Skeletal muscle tissue (tissue), 4 donors: ENCODE data around the gene CT47B1. TPM values are rescaled to one million over a fixed set of nuclear protein-coding genes. Genes with fewer than 3 reads are reported as not detected.
"Not testable (repeated sequence)": the region's sequence is repeated elsewhere in the genome, so short reads cannot be mapped to it uniquely, and the experiment has no call there.

ENCODE experiments used
- H3K27ac ChIP-seq: one replicate; pipeline ENCODE4 v1.7.0; 2013; ENCODE audit warnings: mild to moderate bottlenecking, low read depth, low read length, inconsistent platforms
- H3K27me3 ChIP-seq, 3 donors: one replicate each; pipeline ENCODE4 v1.7.0; 2013; ENCODE audit warnings: low read length in 3 of 3; ENCODE audit not compliant: control insufficient read depth in 3 of 3, insufficient read depth in 3 of 3
- H3K36me3 ChIP-seq, 3 donors: one replicate each; pipeline ENCODE4 v1.7.0; 2013; ENCODE audit warnings: low read length in 3 of 3; ENCODE audit not compliant: control insufficient read depth in 3 of 3, insufficient read depth in 3 of 3
- H3K4me1 ChIP-seq, 3 donors: one replicate each; pipeline ENCODE4 v1.7.0; 2013; ENCODE audit warnings: low read length in 3 of 3, mild to moderate bottlenecking in 3 of 3; ENCODE audit not compliant: control insufficient read depth in 3 of 3, insufficient read depth in 3 of 3
- H3K4me3 ChIP-seq, 3 donors: one replicate each; pipeline ENCODE4 v1.7.0; 2013; ENCODE audit warnings: low read length in 3 of 3
- H3K9ac ChIP-seq, 3 donors: one replicate each; pipeline ENCODE4 v1.7.0; 2013; ENCODE audit warnings: low read length in 3 of 3, mild to moderate bottlenecking in 3 of 3, moderate library complexity in 2 of 3, low read depth in 1 of 3
- H3K9me3 ChIP-seq, 3 donors: one replicate each; pipeline ENCODE4 v1.7.0; 2013; ENCODE audit warnings: low read length in 3 of 3; ENCODE audit not compliant: control insufficient read depth in 3 of 3
- total RNA-seq: library from RNA; depleted of rRNA; stranded (reverse); fragments of >200 nt; gene quantifications from one replicate; pipeline ENCODE4 v1.2.3, GENCODE V29; 2014
- donor health status: Osteomylitis.

CT47B1 gene
- not detected for total RNA-seq

DNA sequence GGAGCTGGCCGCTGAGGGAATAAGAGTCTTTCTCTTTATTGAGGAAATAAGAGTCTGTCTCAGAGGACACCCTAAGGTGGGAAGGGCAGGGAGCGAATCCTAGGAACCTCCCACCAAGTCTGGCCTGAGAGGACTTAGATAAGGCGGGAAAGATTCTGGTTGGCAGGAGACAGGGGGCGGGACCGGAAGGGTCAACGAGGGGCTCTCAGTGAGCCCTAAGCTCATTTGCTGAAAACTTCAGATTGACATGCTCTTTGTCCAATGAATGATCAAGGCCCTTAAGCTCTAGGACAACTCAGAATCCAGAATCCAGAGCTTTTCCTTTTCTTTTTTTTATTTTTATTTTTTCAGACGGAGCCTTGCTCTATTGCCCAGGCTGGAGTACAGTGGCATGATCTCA is at the start of gene CT47B1:
Gene CT47B1, minus strand, starts transcription at position 101 of the 400 bp plus-strand sequence. CDS start 196 bp downstream, outside the sequence.
- H3K27me3 ChIP-seq, H3K9me3 ChIP-seq, H3K27ac ChIP-seq, H3K9ac ChIP-seq, H3K36me3 ChIP-seq, H3K4me3 ChIP-seq, H3K4me1 ChIP-seq: not testable (repeated sequence)

DNA sequence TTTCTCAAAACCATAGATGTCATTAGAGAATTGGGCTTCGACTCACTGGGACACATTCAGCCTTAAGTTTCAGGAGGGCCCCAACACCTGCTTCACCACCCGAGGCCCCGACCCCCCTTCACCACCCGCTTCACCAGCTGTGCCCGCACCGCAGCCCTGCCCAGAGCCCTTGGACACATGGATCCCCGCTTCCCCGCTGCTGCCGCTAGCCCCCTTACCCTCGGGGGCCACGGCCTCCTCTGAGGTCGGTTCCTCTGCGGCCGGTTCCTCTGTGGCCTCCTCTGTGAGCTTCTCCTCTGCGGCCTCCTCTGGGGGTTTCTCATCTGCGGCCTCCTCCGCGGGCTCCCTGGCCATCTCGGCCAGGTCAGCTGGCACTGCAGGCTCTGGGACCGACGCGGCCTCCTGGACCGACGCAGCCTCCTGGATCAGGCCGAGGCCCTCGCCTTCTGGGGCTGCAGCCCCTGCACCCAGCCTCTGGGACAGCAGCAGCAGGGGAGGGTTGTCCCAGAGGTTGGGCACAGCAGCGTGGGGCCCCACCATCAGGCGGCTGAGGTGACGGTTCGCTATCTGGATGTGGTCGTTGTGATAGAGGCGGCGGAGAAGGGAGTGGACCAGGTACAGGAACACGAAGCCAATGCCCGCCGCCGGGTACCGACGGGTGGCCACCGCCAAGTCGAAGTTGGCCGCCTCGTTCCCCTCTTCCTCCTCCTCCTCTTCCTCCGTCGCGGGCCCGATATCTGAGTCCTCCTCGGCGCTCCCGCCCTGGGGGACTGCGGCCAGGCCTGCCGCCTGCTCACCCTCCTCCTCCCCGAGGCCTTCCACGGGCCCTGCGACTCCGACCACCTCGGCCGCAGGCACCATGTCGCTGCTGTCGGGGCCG is 748 bp downstream of the CT47B1 start:
- no peak overlapping the region for H3K27ac ChIP-seq

DNA sequence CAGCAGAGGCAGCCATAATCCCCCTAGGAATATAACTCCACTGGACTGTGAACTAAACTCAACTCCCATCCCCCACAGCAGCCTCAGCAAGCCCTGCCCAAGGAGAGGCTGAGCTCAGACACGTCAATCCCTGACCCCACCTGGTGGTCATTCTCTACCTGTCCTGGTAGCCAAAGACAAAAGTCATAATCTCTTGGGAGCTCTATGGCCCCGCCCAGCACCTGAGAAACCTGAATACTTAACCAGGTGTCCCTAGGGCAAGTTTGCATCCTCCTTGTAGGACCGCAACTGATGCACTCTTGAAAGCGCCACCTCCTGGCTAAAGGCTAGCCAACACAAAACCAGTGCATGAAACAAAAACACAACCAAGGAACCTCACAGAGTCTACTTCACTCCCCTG is 18.4 kb downstream of the CT47B1 start:
- Histone ChIP-seq H3K9ac (no peak overlapping the region), H3K36me3 (no peaks in the 10 kb centered on the region), H3K4me1 (no peaks in the 10 kb centered on the region), H3K9me3 (no peaks in the 10 kb centered on the region), H3K4me3 (no peak overlapping the region), H3K27ac (no peak overlapping the region), H3K27me3 (no peaks in the 10 kb centered on the region)

More for the DNA sequence above, 748 bp downstream of the CT47B1 start:
- no peaks in the 10 kb centered on the region for H3K9me3 ChIP-seq
- no peak overlapping the region for H3K4me3 ChIP-seq
- H3K36me3 ChIP-seq = no peaks in the 10 kb centered on the region
- H3K4me1 ChIP-seq = no peaks in the 10 kb centered on the region
- no peaks in the 10 kb centered on the region for H3K27me3 ChIP-seq
- H3K9ac ChIP-seq = no peak overlapping the region

DNA sequence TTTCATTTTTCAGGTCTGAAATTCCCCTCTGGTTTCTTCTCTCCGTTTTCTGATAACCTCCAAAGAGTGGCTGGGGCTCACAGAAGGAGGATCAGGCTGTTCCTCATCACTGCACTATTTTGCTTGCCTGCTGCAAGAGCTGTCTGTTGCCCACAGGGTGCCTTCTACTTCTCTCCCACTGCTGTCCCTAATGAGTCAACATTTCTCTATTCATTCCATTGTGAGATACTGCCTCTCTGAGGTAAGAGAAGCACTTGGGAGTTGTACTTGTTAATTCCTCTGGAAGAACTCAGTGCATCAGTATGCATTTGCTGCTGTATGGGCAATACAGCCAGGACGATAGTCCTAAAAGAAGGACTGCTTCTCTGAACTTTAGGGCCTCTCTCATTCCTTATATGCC is 34.8 kb downstream of the CT47B1 start:
- no peaks in the 10 kb centered on the region for H3K9me3 ChIP-seq
- H3K36me3 ChIP-seq = no peaks in the 10 kb centered on the region
- H3K27ac ChIP-seq = no peak overlapping the region
- no peak overlapping the region for H3K4me3 ChIP-seq
- no peaks in the 10 kb centered on the region for H3K4me1 ChIP-seq
- H3K27me3 ChIP-seq = no peaks in the 10 kb centered on the region
- H3K9ac ChIP-seq = no peak overlapping the region

DNA sequence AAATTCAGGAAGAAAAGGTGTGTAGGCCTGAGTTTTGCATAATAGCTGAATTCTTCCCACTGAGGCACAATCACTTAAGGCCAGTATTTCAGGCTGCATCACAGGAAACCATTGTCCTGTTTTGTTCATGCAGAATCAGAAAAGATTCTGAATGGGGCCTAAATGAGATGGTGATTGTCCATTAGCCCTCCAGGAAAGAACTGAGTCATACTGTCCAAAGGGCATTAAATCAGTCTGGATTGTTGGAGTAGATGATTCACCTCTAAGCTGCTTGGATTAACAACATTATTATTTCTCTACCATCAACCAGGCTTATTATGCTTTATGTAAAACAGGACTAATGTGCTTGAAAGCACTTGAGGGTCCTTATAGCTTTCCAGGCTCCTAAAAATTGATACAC is 36.2 kb downstream of the CT47B1 start:
- H3K9me3 ChIP-seq = no peaks in the 10 kb centered on the region
- H3K4me1 ChIP-seq = no peaks in the 10 kb centered on the region
- H3K27ac ChIP-seq = no peak overlapping the region
- no peaks in the 10 kb centered on the region for H3K27me3 ChIP-seq
- no peak overlapping the region for H3K9ac ChIP-seq
- H3K36me3 ChIP-seq = no peaks in the 10 kb centered on the region
- no peak overlapping the region for H3K4me3 ChIP-seq

DNA sequence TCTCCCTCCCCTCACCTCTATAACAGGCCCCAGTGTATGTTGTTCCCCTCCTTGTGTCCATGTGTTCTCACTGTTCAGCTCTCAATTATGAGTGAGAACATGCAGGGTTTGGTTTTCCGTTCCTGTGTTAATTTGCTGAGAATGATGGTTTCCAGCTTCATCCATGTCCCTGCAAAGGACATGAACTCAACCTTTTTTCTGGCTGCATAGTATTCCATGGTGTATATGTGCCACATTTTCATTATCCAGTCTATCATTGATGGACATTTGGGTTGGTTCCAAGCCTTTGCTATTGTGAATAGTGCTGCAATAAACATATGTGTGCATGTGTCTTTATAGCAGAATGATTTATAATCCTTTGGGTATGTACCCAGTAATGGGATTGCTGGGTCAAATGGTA is 48.5 kb downstream of the CT47B1 start:
- H3K27me3 ChIP-seq, H3K9ac ChIP-seq, H3K4me3 ChIP-seq, H3K9me3 ChIP-seq, H3K4me1 ChIP-seq, H3K36me3 ChIP-seq, H3K27ac ChIP-seq: not testable (repeated sequence)

DNA sequence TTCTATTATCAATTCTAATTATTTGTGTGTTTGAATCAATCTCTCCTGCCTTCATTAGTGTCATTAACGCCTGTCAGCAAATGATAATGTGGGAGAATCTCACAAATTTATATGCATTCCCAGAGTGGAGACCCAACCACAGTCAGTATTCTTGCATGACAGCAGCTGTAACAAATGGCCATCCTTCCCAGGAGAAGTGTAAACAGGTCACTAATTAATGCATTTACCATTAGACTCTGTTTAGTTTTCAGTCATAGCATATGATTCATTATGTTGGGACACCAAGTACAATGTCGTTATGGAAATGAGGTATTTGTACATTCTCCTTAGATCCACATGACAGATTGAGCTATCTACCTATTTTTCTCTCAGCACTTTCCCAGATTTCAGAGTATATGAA is 50.5 kb downstream of the CT47B1 start:
- no peak overlapping the region for H3K4me3 ChIP-seq
- H3K9ac ChIP-seq = no peak overlapping the region
- no peaks in the 10 kb centered on the region for H3K27me3 ChIP-seq
- H3K27ac ChIP-seq = no peak overlapping the region
- H3K4me1 ChIP-seq = no peaks in the 10 kb centered on the region
- no peaks in the 10 kb centered on the region for H3K9me3 ChIP-seq
- no peaks in the 10 kb centered on the region for H3K36me3 ChIP-seq

DNA sequence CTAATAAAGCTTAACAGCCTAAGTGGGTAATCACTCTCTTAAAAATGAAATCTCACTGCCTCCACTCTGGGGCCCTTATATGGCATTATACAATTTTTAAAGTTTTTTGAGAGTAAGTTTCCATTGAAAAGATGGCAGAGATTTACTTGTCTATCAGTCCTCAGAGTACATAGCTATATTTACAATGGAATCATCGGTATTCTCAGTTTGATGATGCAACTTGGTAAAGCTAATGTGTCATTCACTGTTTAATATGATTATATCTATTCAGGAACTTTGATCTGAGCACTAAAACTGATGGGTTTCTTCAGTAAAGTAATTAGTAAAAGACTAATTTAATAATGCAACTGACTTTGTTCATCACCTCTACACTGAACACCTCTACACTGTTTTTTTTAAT is 51.6 kb downstream of the CT47B1 start:
- no peaks in the 10 kb centered on the region for H3K4me1 ChIP-seq
- no peak overlapping the region for H3K4me3 ChIP-seq
- no peaks in the 10 kb centered on the region for H3K9me3 ChIP-seq
- H3K27me3 ChIP-seq = no peaks in the 10 kb centered on the region
- no peak overlapping the region for H3K9ac ChIP-seq
- no peak overlapping the region for H3K27ac ChIP-seq
- H3K36me3 ChIP-seq = no peaks in the 10 kb centered on the region

DNA sequence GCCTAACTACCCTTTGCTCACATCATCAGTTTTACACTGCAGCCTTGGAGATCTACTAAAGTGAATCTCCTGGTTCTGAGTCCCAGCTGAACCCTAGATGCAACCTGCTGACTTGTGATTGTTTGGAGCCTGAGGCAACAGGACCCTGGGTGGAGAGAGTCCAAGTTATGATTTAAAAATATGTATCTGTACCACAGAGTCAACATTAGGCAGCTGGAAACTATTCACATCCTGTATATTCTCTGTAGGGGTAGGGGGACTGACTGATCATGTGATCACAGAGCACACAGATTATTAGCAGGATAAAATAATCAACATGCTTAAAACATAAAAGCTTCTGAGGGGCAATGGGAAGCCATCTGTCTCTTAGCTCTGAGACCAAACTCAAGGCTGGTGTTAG is 52.1 kb downstream of the CT47B1 start:
- no peak overlapping the region for H3K9ac ChIP-seq
- H3K27me3 ChIP-seq = no peaks in the 10 kb centered on the region
- H3K9me3 ChIP-seq = no peaks in the 10 kb centered on the region
- H3K36me3 ChIP-seq = no peaks in the 10 kb centered on the region
- H3K4me3 ChIP-seq = no peak overlapping the region
- H3K27ac ChIP-seq = no peak overlapping the region
- no peaks in the 10 kb centered on the region for H3K4me1 ChIP-seq
